GM21529 (cell line): Measurements from ENCODE around the gene PLXNA2.

Experiments
- ATAC-seq: cut with Tn5 transposase; IDR thresholded peaks from one replicate; pipeline ENCODE4 v1.9.1; 2021; ENCODE audit not compliant: unreplicated experiment

Gene PLXNA2

GRCh38 chr1:208120431-208120790, 123.8 kb downstream of the PLXNA2 start:
- ATAC-seq, result no peak

- ATAC-seq, result no peak
Observed at GRCh38 chr1:208118841-208119606, 125.2 kb downstream of the PLXNA2 start.

- ATAC-seq, result no peak
Observed at GRCh38 chr1:208118306-208118705, 125.9 kb downstream of the PLXNA2 start.

GRCh38 chr1:208117826-208118225, 126.4 kb downstream of the PLXNA2 start:
- ATAC-seq, result no peak

GRCh38 chr1:208117409-208117808, 126.8 kb downstream of the PLXNA2 start:
- ATAC-seq, result no peak

- no peak for ATAC-seq
Observed at GRCh38 chr1:208115924-208116640, 128.1 kb downstream of the PLXNA2 start.

GRCh38 chr1:208113011-208113410, 131.2 kb downstream of the PLXNA2 start:
- ATAC-seq, result no peak

- ATAC-seq, result no peak
Observed at GRCh38 chr1:208112401-208112800, 131.8 kb downstream of the PLXNA2 start.

GRCh38 chr1:208111646-208112190, 132.5 kb downstream of the PLXNA2 start:
- ATAC-seq, result no peak

GRCh38 chr1:208110296-208110695, 133.9 kb downstream of the PLXNA2 start:
- no peak for ATAC-seq

- no peak for ATAC-seq
Observed at GRCh38 chr1:208108646-208109330, 135.4 kb downstream of the PLXNA2 start.

- no peak for ATAC-seq
Observed at GRCh38 chr1:208108213-208108608, 136.0 kb downstream of the PLXNA2 start.

GRCh38 chr1:208107425-208108212, 136.6 kb downstream of the PLXNA2 start:
- no peak for ATAC-seq

- ATAC-seq, result no peak
Observed at GRCh38 chr1:208106218-208106617, 138.0 kb downstream of the PLXNA2 start.

GRCh38 chr1:208105756-208106155, 138.4 kb downstream of the PLXNA2 start:
- ATAC-seq, result no peak

- no peak for ATAC-seq
Observed at GRCh38 chr1:208103597-208104513, 140.3 kb downstream of the PLXNA2 start.

- no peak for ATAC-seq
Observed at GRCh38 chr1:208101661-208102431, 142.3 kb downstream of the PLXNA2 start.

- ATAC-seq, result no peak
Observed at GRCh38 chr1:208100906-208101305, 143.3 kb downstream of the PLXNA2 start.

GRCh38 chr1:208100106-208100505, 144.1 kb downstream of the PLXNA2 start:
- no peak for ATAC-seq
